Measurements from ENCODE around the gene DIP2C. TPM values are rescaled to one million over a fixed set of nuclear protein-coding genes. Genes with fewer than 3 reads are reported as not detected.

Gene DIP2C
- total RNA-seq, 2 donors from 2014 or later, result 9.6 to 11.9 TPM

DNA sequence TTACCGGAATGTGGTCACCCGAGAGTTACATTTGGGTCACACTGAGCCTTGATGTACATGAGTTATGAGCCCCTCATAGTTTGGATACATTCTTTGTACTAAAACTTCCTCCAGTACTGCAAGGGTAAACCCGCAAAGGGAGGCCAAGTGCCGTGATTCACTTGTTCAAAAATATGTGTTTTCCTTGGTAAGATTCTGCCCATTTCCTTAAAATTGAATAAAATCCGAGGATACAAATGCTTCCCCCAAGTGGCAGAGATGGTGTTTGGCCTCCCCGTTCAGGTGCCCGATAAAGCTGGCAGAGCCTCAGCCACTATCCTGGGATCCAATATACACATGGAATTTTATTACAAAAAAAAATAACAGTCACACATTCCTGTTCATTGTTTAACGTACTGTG, 268.3 kb downstream of the DIP2C start:
- Histone ChIP-seq H3K4me1 (no peaks in the 10 kb centered on the region), H3K27ac (no peak overlapping the region), H3K27me3 (no peaks in the 10 kb centered on the region), H3K9me3 (no peaks in the 10 kb centered on the region), H3K4me3 (no peak overlapping the region), H3K36me3 (replicated peaks in 1 of 2; ENCODE audit: insufficient read depth in 1 of 2, low read depth in 2 of 2) (peaks cover 0 to 5% of the 10 kb centered on the region in 2 donors)
- TF ChIP-seq, protein P1, sequence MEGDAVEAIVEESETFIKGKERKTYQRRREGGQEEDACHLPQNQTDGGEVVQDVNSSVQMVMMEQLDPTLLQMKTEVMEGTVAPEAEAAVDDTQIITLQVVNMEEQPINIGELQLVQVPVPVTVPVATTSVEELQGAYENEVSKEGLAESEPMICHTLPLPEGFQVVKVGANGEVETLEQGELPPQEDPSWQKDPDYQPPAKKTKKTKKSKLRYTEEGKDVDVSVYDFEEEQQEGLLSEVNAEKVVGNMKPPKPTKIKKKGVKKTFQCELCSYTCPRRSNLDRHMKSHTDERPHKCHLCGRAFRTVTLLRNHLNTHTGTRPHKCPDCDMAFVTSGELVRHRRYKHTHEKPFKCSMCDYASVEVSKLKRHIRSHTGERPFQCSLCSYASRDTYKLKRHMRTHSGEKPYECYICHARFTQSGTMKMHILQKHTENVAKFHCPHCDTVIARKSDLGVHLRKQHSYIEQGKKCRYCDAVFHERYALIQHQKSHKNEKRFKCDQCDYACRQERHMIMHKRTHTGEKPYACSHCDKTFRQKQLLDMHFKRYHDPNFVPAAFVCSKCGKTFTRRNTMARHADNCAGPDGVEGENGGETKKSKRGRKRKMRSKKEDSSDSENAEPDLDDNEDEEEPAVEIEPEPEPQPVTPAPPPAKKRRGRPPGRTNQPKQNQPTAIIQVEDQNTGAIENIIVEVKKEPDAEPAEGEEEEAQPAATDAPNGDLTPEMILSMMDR (IDR thresholded peaks at IDR 0.05), result no peak
- no peak for TF ChIP-seq POLR2A (IDR thresholded peaks at IDR 0.05)
- WGBS, 2 donors, result 79 to 84% methylated on average over 8 of the region's 8 CpGs
- DNase-seq (no peak), ATAC-seq (no peak)
- intact Hi-C loops (cut with DNase I), result no loop called here

- Histone ChIP-seq H3K9me3 (no peaks in the 10 kb centered on the region), H3K36me3 (replicated peaks in 1 of 2; ENCODE audit: insufficient read depth in 1 of 2, low read depth in 2 of 2) (peaks cover 0 to 5% of the 10 kb centered on the region in 2 donors), H3K4me1 (no peaks in the 10 kb centered on the region), H3K4me3 (no peak overlapping the region), H3K27ac (no peak overlapping the region), H3K27me3 (no peaks in the 10 kb centered on the region)
- WGBS, 2 donors, result 88 to 93% methylated on average over 36 to 46 of the region's 46 CpGs
- intact Hi-C loops (cut with DNase I), result no loop called here
- no peak for TF ChIP-seq POLR2A (IDR thresholded peaks at IDR 0.05)
- TF ChIP-seq, protein P1 (IDR thresholded peaks at IDR 0.05), result no peak
- DNase-seq, result no peak
- no peak for ATAC-seq
Measured at GRCh38 chr10:420154-421121, 269.0 kb downstream of the DIP2C start.

DNA sequence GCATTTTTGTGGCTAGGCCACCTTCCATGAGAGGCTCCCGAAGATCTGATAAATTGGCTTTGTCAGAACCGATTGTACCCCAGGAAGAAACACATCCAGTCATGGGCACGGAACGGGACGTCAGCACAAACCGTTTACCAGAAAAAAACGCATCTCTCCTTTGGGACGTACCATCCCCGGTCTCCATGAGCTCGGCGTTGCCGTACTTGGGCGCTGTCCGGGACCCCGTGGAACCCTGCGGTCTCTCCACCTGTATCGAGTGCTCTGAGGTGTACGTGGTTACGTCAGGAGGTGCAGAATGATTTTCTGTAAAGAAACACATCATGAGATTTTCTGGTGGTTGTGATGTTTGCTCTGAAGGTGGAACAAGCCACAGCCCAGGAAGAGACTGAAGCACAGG, 270.6 kb downstream of the DIP2C start:
- intact Hi-C loops (cut with DNase I), result no loop called here

GRCh38 chr10:418226-418625, 271.2 kb downstream of the DIP2C start:
- intact Hi-C loops (cut with DNase I), result no loop called here
- 91 to 94% methylated on average over 11 to 15 of the region's 15 CpGs for WGBS, 2 donors
- H3K9me3 ChIP-seq, result no peaks in the 10 kb centered on the region
- peaks cover 0 to 7% of the 10 kb centered on the region in 2 donors for H3K36me3 ChIP-seq (replicated peaks in 1 of 2; ENCODE audit: insufficient read depth in 1 of 2, low read depth in 2 of 2)
- no peaks in the 10 kb centered on the region for H3K4me1 ChIP-seq
- no peak overlapping the region for H3K4me3 ChIP-seq
- no peaks in the 10 kb centered on the region for H3K27me3 ChIP-seq
- no peak overlapping the region for H3K27ac ChIP-seq
- DNase-seq, result no peak
- TF ChIP-seq, protein P1 (IDR thresholded peaks at IDR 0.05), result no peak
- no peak for TF ChIP-seq POLR2A (IDR thresholded peaks at IDR 0.05)
- ATAC-seq, result no peak

More for the DNA sequence above, 270.6 kb downstream of the DIP2C start:
- Histone ChIP-seq H3K9me3 (no peaks in the 10 kb centered on the region), H3K27me3 (no peaks in the 10 kb centered on the region), H3K36me3 (replicated peaks in 1 of 2; ENCODE audit: insufficient read depth in 1 of 2, low read depth in 2 of 2) (peaks cover 0 to 5% of the 10 kb centered on the region in 2 donors), H3K4me1 (no peaks in the 10 kb centered on the region), H3K4me3 (no peak overlapping the region), H3K27ac (no peak overlapping the region)
- TF ChIP-seq, protein P1 (IDR thresholded peaks at IDR 0.05), result no peak
- DNase-seq (no peak), ATAC-seq (no peak)
- WGBS, 2 donors, result 91 to 97% methylated on average over 19 of the region's 19 CpGs
